HepG2 (cell line): ENCODE data around the gene HSD11B2. TPM values are rescaled to one million over a fixed set of nuclear protein-coding genes. Genes with fewer than 3 reads are reported as not detected.

Source experiments
- ATF7-NPFF ChIP-seq: sonication (generic); formaldehyde crosslinking; IDR thresholded peaks from 2 replicates; pipeline ENCODE4 v1.8.1; 2023; ENCODE audit warnings: mild to moderate bottlenecking, low read depth, missing genetic modification reagents, moderate library complexity
- CBX1 ChIP-seq: IDR thresholded peaks from one replicate; pipeline ENCODE4 v1.6.1; 2016; ENCODE audit warnings: antibody characterized with exemption, low read depth
- DNMT1 ChIP-seq: sonication (generic); formaldehyde crosslinking; IDR thresholded peaks from 2 replicates; pipeline ENCODE4 v1.5.1; 2020; ENCODE audit warnings: mild to moderate bottlenecking, missing genetic modification reagents
- EP300 ChIP-seq, 3 experiments: sonication (generic) in 1 of 3; formaldehyde crosslinking in 1 of 3; IDR thresholded peaks; 2 replicates each; pipeline versions ENCODE4 v1.5.1 to v1.6.1; 2011 to 2020; ENCODE audit warnings: low read depth in 2 of 3, low read length in 2 of 3, borderline replicate concordance in 1 of 3, improper control_type of control experiment in 1 of 3, mild to moderate bottlenecking in 1 of 3, missing genetic modification reagents in 1 of 3, moderate library complexity in 1 of 3
- ETV5 ChIP-seq: IDR thresholded peaks from 2 replicates; pipeline ENCODE4 v1.6.1; 2018; ENCODE audit warnings: missing biosample characterization, missing genetic modification reagents, inconsistent platforms, borderline replicate concordance
- HOXA3 ChIP-seq: sonication (generic); formaldehyde crosslinking; IDR thresholded peaks from 2 replicates; pipeline ENCODE4 v1.5.0; 2020; ENCODE audit warnings: missing genetic modification reagents
- KDM5A ChIP-seq: fragments of 200-600 bp; sonication (generic); IDR thresholded peaks from 2 replicates; pipeline ENCODE4 v1.7.0; 2018; ENCODE audit warnings: antibody characterized with exemption, mild to moderate bottlenecking, low read length, borderline replicate concordance
- MTF1 ChIP-seq: sonication (generic); formaldehyde crosslinking; IDR thresholded peaks from 2 replicates; pipeline ENCODE4 v1.5.0; 2020; ENCODE audit warnings: missing genetic modification reagents
- NCOA1 ChIP-seq: sonication (generic); formaldehyde crosslinking; IDR thresholded peaks from 2 replicates; pipeline ENCODE4 v1.9.0; 2021; ENCODE audit warnings: missing genetic modification reagents
- NFATC3 ChIP-seq: sonication (generic); formaldehyde crosslinking; IDR thresholded peaks from 2 replicates; pipeline ENCODE4 v1.5.1; 2020; ENCODE audit warnings: mild to moderate bottlenecking, missing genetic modification reagents
- RFX5 ChIP-seq: IDR thresholded peaks from 2 replicates; pipeline ENCODE4 v1.6.1; 2011; ENCODE audit warnings: low read depth, low read length, improper control_type of control experiment
- RXRB ChIP-seq: IDR thresholded peaks from 2 replicates; pipeline ENCODE4 v1.6.1; 2016; ENCODE audit warnings: borderline replicate concordance, missing genetic modification reagents, missing compliant biosample characterization
- SALL2 ChIP-seq: sonication (generic); formaldehyde crosslinking; IDR thresholded peaks from 2 replicates; pipeline ENCODE4 v1.8.1; 2023; ENCODE audit warnings: mild to moderate bottlenecking, missing genetic modification reagents, inconsistent platforms
- SMARCC2 ChIP-seq: fragments of 450-650 bp; IDR thresholded peaks from 2 replicates; pipeline ENCODE4 v1.6.1; 2017; ENCODE audit warnings: antibody characterized with exemption, mild to moderate bottlenecking
- SP4 ChIP-seq: sonication (generic); formaldehyde crosslinking; IDR thresholded peaks from 2 replicates; pipeline ENCODE4 v1.8.1; 2023; ENCODE audit warnings: mild to moderate bottlenecking, missing genetic modification reagents
- ZBTB49 ChIP-seq: sonication (generic); formaldehyde crosslinking; IDR thresholded peaks from 2 replicates; pipeline ENCODE4 v1.4.0; 2020; ENCODE audit warnings: missing genetic modification reagents, borderline replicate concordance
- ZMAT3 ChIP-seq: sonication (generic); formaldehyde crosslinking; conservative IDR thresholded peaks from 2 replicates; pipeline ENCODE4 v1.7.0; 2021; ENCODE audit warnings: missing genetic modification reagents
- ZNF205 ChIP-seq: IDR thresholded peaks from 2 replicates; pipeline ENCODE4 v1.6.1; 2018; ENCODE audit warnings: missing biosample characterization, missing genetic modification reagents
- ZNF232 ChIP-seq: sonication (generic); formaldehyde crosslinking; IDR thresholded peaks from 2 replicates; pipeline ENCODE4 v1.4.0; 2020; ENCODE audit warnings: missing genetic modification reagents, borderline replicate concordance
- ZNF335 ChIP-seq: sonication (generic); formaldehyde crosslinking; IDR thresholded peaks from 2 replicates; pipeline ENCODE4 v1.4.0; 2020; ENCODE audit warnings: missing genetic modification reagents
- ZNF781 ChIP-seq: sonication (generic); formaldehyde crosslinking; IDR thresholded peaks from 2 replicates; pipeline ENCODE4 v1.5.1; 2020; ENCODE audit warnings: borderline replicate concordance, mild to moderate bottlenecking, missing genetic modification reagents; ENCODE audit errors: not compliant biosample characterization
- ZSCAN22 ChIP-seq: sonication (generic); formaldehyde crosslinking; IDR thresholded peaks from 2 replicates; pipeline ENCODE4 v1.4.0; 2020; ENCODE audit warnings: mild to moderate bottlenecking, missing genetic modification reagents
- ZSCAN30 ChIP-seq: sonication (generic); formaldehyde crosslinking; IDR thresholded peaks from 2 replicates; pipeline ENCODE4 v1.5.0; 2020; ENCODE audit warnings: mild to moderate bottlenecking, missing genetic modification reagents
- polyA plus RNA-seq, 8 experiments: library from polyadenylated mRNA; depleted of rRNA in 3 of 8; stranded (reverse) in 7 of 8; unstranded in 1 of 8; fragments of >200 nt; fragmentation: Illumina TruSeq in 4 of 8; extraction: Trizol in 4 of 8; gene quantifications; 2 replicates each; pipeline versions ENCODE4 v1.2.1 to v1.2.3, GENCODE V29; 2011 to 2016; ENCODE audit warnings: low read depth in 4 of 8, missing spikeins in 1 of 8, mixed read lengths in 1 of 8; ENCODE audit not compliant: insufficient read depth in 1 of 8
- total RNA-seq, 5 experiments: library from RNA; depleted of rRNA; stranded (reverse); fragments of >200 nt; fragmentation: Illumina TruSeq; extraction: Trizol; gene quantifications; 2 replicates each; pipeline ENCODE4 v1.2.3, GENCODE V29; 2016; ENCODE audit warnings: low read depth in 1 of 5
- TF ChIP-seq, protein P1 (sequence below): sonication (generic); formaldehyde crosslinking; IDR thresholded peaks from 2 replicates; pipeline ENCODE4 v1.4.0; 2020; ENCODE audit warnings: missing genetic modification reagents, borderline replicate concordance
- TF ChIP-seq, protein P2 (sequence below): IDR thresholded peaks from 2 replicates; pipeline ENCODE4 v1.6.1; 2016; ENCODE audit warnings: low read depth, borderline replicate concordance

The HSD11B2 gene
- total and polyA plus RNA-seq, 2 of the 13 experiments (the other 11 are each of a cell fraction or from before 2014, with no cell fraction given), result 8.9 to 13.6 TPM

GRCh38 chr16:67480833-67481560 lies 50.1 kb downstream of the HSD11B2 start, which contains the start of gene ATP6V0D1 (continued):
- TF ChIP-seq KDM5A (peak; percentile 97), NCOA1 (CRISPR knock-in tag) (peak; percentile 90), ZBTB49 (CRISPR knock-in tag) (no peak), ZNF232 (CRISPR knock-in tag) (peak; percentile 65; the same call in 1 of the 2 replicates), ZNF335 (CRISPR knock-in tag) (peak; percentile 96), CBX1 (peak; percentile 91), DNMT1 (CRISPR knock-in tag) (no peak), RXRB (CRISPR knock-in tag) (peak; percentile 69; the same call in 1 of the 2 replicates), ATF7-NPFF (CRISPR knock-in tag) (0 out of 2 replicates have a peak, but pooled peaks have one; percentile 41), ZSCAN30 (CRISPR knock-in tag) (peak; percentile 92), HOXA3 (peak; percentile 92), ZSCAN22 (CRISPR knock-in tag) (no peak; the same call in 1 of the 2 replicates), SP4 (CRISPR knock-in tag) (peak; percentile 94), RFX5 (peak; percentile 60; the same call in 1 of the 2 replicates), NFATC3 (CRISPR knock-in tag) (0 out of 2 replicates have a peak, but pooled peaks have one; percentile 91), ZNF781 (CRISPR knock-in tag) (no peak), ZNF205 (CRISPR knock-in tag) (peak; percentile 36), ZMAT3 (CRISPR knock-in tag) (0 out of 2 replicates have a peak, but pooled peaks have one; percentile 81), EP300 (IDR thresholded peaks at IDR 0.05; ENCODE audit: low read depth in 2 of 2, low read length in 2 of 2) (peak in 1 of 2 experiments; percentile 32; a peak in 2 of 4 replicates), EP300 (CRISPR knock-in tag; IDR thresholded peaks at IDR 0.05; ENCODE audit: borderline replicate concordance) (no peak; the same call in 1 of the 2 replicates), SMARCC2 (no peak), SALL2 (peak; percentile 90; the same call in 1 of the 2 replicates), MTF1 (CRISPR knock-in tag) (no peak), ETV5 (CRISPR knock-in tag) (peak; percentile 81)
- TF ChIP-seq, protein P1, sequence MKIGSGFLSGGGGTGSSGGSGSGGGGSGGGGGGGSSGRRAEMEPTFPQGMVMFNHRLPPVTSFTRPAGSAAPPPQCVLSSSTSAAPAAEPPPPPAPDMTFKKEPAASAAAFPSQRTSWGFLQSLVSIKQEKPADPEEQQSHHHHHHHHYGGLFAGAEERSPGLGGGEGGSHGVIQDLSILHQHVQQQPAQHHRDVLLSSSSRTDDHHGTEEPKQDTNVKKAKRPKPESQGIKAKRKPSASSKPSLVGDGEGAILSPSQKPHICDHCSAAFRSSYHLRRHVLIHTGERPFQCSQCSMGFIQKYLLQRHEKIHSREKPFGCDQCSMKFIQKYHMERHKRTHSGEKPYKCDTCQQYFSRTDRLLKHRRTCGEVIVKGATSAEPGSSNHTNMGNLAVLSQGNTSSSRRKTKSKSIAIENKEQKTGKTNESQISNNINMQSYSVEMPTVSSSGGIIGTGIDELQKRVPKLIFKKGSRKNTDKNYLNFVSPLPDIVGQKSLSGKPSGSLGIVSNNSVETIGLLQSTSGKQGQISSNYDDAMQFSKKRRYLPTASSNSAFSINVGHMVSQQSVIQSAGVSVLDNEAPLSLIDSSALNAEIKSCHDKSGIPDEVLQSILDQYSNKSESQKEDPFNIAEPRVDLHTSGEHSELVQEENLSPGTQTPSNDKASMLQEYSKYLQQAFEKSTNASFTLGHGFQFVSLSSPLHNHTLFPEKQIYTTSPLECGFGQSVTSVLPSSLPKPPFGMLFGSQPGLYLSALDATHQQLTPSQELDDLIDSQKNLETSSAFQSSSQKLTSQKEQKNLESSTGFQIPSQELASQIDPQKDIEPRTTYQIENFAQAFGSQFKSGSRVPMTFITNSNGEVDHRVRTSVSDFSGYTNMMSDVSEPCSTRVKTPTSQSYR (CRISPR knock-in tag), result no peak; the same call in 1 of the 2 replicates
- TF ChIP-seq, protein P2, sequence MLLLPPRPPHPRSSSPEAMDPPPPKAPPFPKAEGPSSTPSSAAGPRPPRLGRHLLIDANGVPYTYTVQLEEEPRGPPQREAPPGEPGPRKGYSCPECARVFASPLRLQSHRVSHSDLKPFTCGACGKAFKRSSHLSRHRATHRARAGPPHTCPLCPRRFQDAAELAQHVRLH (CRISPR knock-in tag), result peak; percentile 89; the same call in 1 of the 2 replicates
